ENCODE measurements around the gene AFTPH.
A peak's percentile ranks its signal among the peaks of the same experiment; 100 is the strongest.

AFTPH gene

GRCh38 chr2:64615192-64615763, 91.2 kb downstream of the AFTPH start:
- no peak overlapping the region for H3K4me3 ChIP-seq
- H3K27ac ChIP-seq: no peak overlapping the region
- TF ChIP-seq CTCF (IDR thresholded peaks at IDR 0.05): no peak
- DNase-seq (ENCODE audit: low spot score): peak; percentile 40

GRCh38 chr2:64615844-64616536, 91.9 kb downstream of the AFTPH start:
- Histone ChIP-seq H3K4me3 (no peak overlapping the region), H3K27ac (no peak overlapping the region)
- DNase-seq (ENCODE audit: low spot score): peak; percentile 28
- no peak for TF ChIP-seq CTCF (IDR thresholded peaks at IDR 0.05)

DNA sequence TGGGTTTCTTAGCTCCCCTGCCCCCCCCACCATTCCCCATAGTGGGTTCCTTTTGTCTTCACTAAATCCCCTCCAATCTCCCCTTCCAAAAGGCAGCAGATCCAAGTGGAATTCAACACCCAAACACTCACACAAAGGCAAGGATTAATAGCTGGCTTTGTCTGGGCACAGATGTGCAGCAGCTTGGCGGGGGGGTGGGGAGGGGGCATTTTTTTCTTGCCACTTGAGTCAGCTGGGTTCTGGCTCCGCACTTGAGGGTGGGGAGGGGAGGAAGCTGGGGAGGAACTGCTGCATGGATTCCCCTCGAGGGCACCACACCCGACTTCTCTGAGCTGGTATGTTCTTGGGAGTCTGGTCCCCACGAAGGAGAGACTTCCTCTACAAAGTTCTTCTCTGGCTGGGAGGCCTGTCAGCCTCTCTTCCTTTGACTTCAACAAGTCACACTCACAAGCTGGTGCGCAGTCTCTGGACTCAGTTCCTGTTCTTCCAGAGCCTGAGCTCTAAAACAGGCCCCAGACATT, 93.6 kb downstream of the AFTPH start:
- TF ChIP-seq CTCF (IDR thresholded peaks at IDR 0.05): no peak
- H3K4me3 ChIP-seq: no peak overlapping the region
- DNase-seq (ENCODE audit: low spot score): no peak
- H3K27ac ChIP-seq: no peak overlapping the region

GRCh38 chr2:64620661-64621060, 96.5 kb downstream of the AFTPH start:
- no peak for DNase-seq (ENCODE audit: low spot score)
- TF ChIP-seq CTCF (IDR thresholded peaks at IDR 0.05): no peak
- no peak overlapping the region for H3K4me3 ChIP-seq
- H3K27ac ChIP-seq: no peak overlapping the region

GRCh38 chr2:64622443-64623241, 98.5 kb downstream of the AFTPH start:
- DNase-seq (ENCODE audit: low spot score): peak; percentile 56
- H3K27ac ChIP-seq: no peak overlapping the region
- TF ChIP-seq CTCF (IDR thresholded peaks at IDR 0.05): no peak
- no peak overlapping the region for H3K4me3 ChIP-seq

- H3K4me3 ChIP-seq: no peak overlapping the region
- no peak overlapping the region for H3K27ac ChIP-seq
- DNase-seq (ENCODE audit: low spot score): peak; percentile 40
- no peak for TF ChIP-seq CTCF (IDR thresholded peaks at IDR 0.05)
These were observed 99.2 kb downstream of the AFTPH start for GRCh38 chr2:64623242-64623850.
